ENCODE results near the gene DSCAM.

DSCAM gene

DNA sequence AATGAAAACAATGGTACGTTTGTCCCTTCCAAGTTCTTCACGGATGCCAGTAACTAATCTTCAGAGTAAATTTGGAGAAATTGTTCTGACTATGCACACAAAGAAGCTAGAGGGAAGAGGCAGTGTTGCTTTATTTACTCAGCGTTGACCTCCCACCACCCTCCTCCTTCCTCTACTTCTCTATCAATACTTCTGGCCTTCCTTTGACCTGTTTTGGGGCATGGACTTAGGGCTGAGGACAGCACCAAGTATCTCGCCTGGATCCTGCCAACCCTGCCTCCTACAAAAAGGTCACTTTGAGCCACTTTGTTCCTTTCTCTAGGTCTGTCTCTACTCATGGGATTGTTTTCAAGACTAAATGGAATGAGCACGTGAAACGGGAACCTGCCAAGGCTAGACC, 282.6 kb downstream of the DSCAM start:
- no peak overlapping the region for H3K4me3 ChIP-seq (ENCODE audit: low read depth, low read length)
- H3K36me3 ChIP-seq (replicated peaks): no peaks in the 10 kb centered on the region
- no peaks in the 10 kb centered on the region for H3K27me3 ChIP-seq (replicated peaks)
- TF ChIP-seq, protein P1, sequence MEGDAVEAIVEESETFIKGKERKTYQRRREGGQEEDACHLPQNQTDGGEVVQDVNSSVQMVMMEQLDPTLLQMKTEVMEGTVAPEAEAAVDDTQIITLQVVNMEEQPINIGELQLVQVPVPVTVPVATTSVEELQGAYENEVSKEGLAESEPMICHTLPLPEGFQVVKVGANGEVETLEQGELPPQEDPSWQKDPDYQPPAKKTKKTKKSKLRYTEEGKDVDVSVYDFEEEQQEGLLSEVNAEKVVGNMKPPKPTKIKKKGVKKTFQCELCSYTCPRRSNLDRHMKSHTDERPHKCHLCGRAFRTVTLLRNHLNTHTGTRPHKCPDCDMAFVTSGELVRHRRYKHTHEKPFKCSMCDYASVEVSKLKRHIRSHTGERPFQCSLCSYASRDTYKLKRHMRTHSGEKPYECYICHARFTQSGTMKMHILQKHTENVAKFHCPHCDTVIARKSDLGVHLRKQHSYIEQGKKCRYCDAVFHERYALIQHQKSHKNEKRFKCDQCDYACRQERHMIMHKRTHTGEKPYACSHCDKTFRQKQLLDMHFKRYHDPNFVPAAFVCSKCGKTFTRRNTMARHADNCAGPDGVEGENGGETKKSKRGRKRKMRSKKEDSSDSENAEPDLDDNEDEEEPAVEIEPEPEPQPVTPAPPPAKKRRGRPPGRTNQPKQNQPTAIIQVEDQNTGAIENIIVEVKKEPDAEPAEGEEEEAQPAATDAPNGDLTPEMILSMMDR (IDR thresholded peaks at IDR 0.05; ENCODE audit: low read depth, low read length, missing control alignments): no peak
- in situ Hi-C loops (cut with HindIII; ENCODE audit: low pct_ligation_motif_present, low sequenced_read_pairs): no loop called here
- no peak for DNase-seq
- H3K27ac ChIP-seq: no peak overlapping the region

DNA sequence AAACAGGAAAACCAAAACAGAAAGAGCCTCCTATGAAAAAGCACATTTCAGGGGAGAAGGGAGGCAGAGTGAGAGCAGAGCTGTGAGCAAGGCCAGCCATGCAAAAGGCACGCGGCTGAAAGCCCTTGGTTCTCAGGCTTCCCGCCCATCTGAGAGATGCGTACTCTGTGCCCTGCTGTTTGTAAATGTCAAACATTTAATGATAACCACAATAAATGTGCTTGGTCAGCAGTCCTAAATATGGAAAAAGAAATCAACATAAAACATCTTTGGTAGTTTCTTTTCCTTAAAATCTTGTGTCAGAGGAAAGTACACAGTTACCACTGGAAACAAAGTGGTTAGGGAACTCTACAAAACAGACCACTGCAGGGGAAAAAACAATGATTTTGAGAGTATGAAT, 283.1 kb downstream of the DSCAM start:
- Histone ChIP-seq H3K4me3 (ENCODE audit: low read depth, low read length) (no peak overlapping the region), H3K36me3 (replicated peaks) (no peaks in the 10 kb centered on the region), H3K27ac (no peak overlapping the region), H3K27me3 (replicated peaks) (no peaks in the 10 kb centered on the region)
- no peak for DNase-seq
- in situ Hi-C loops (cut with HindIII; ENCODE audit: low pct_ligation_motif_present, low sequenced_read_pairs): no loop called here
- TF ChIP-seq, protein P1 (IDR thresholded peaks at IDR 0.05; ENCODE audit: low read depth, low read length, missing control alignments): no peak

DNA sequence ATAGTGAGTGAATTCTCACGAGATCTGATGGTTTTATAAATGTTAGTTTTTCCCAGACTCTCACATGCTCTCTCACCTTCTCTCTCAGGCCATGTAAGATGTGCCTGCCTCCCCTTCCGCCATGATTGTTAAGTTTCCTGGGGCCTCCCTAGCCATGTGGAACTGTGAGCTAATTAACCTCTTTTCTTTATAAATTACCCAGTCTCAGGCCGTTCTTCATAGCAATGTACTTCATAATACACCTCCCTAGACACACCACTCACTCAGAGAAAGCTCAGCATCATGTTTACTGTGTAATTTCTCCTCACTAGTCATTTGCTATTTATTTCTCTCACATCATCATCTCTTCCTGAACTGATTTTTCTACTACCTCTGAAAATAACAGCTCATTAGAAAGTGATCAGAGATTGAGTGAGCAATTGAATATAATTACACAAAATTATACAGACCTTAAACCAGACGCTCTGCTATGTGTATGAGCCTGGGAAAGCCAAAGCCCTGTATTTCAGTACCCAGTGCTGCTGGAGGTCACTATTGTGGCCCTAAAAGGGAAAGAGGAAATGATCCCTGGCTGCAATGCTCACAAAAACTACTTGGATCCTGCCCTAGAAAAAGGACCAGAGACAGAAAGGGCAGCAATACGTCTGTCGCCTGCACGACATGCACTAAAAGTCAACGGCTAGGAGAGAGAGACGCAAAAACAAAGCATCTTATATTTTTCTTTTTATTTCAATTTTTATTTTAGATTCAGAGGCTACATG, 284.5 kb downstream of the DSCAM start:
- Histone ChIP-seq H3K36me3 (replicated peaks) (no peaks in the 10 kb centered on the region), H3K4me3 (ENCODE audit: low read depth, low read length) (no peak overlapping the region), H3K27me3 (replicated peaks) (no peaks in the 10 kb centered on the region), H3K27ac (no peak overlapping the region)
- in situ Hi-C loops (cut with HindIII; ENCODE audit: low pct_ligation_motif_present, low sequenced_read_pairs): no loop called here
- TF ChIP-seq, protein P1 (IDR thresholded peaks at IDR 0.05; ENCODE audit: low read depth, low read length, missing control alignments): no peak
- no peak for DNase-seq

DNA sequence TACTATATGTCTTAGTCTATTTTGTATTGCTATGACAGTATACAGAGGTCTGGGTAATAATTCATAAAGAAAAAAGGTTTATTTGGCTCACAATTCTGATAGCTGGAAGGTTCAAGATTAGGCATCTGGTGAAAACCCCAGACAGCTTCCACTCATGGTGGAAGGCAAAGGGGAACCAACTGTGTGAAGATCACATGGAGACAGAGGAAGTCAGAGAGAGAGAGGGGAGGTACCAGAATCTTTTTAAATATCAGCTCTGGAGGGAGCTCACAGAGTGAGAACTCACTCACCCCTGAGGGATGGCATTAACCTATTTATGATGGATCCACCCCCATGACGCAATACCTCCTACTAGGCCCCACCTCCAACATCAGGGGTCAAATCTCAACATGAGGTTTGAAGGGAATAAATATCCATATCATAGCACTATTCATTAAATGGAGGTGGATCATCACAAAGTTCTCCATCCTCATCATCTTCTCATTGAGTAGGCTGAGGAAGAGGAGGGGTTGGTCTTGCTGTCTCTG, 290.5 kb downstream of the DSCAM start:
- Histone ChIP-seq H3K4me3 (ENCODE audit: low read depth, low read length) (no peak overlapping the region), H3K36me3 (replicated peaks) (no peaks in the 10 kb centered on the region), H3K27ac (no peak overlapping the region), H3K27me3 (replicated peaks) (no peaks in the 10 kb centered on the region)
- TF ChIP-seq, protein P1 (IDR thresholded peaks at IDR 0.05; ENCODE audit: low read depth, low read length, missing control alignments): no peak
- in situ Hi-C loops (cut with HindIII; ENCODE audit: low pct_ligation_motif_present, low sequenced_read_pairs): no loop called here
- DNase-seq: no peak

DNA sequence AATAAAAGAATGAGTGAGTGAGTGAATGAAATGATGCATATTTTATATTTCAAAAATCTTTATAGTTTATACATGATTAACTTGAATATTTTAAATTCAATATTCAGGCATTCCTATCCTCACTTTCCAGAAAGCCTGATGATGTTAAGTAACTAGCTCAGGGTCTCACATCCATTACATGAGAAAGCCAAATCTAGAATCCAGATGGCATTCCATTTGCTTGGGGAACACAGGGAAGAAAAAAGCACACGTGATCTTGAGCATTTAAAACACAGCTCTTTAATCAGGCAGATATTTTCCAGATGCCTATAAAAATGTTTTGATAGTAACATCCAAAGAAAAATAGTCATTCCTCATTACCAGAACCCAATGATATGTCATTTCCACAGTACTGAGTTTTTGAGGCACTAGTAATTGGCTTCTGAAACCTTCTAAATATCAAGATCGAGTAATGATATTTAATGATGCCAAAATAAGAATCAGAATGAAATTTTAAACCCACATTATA, 291.9 kb downstream of the DSCAM start:
- H3K27ac ChIP-seq: no peak overlapping the region
- DNase-seq: no peak
- H3K36me3 ChIP-seq (replicated peaks): no peaks in the 10 kb centered on the region
- H3K27me3 ChIP-seq (replicated peaks): no peaks in the 10 kb centered on the region
- no peak overlapping the region for H3K4me3 ChIP-seq (ENCODE audit: low read depth, low read length)
- TF ChIP-seq, protein P1 (IDR thresholded peaks at IDR 0.05; ENCODE audit: low read depth, low read length, missing control alignments): no peak
- in situ Hi-C loops (cut with HindIII; ENCODE audit: low pct_ligation_motif_present, low sequenced_read_pairs): no loop called here
